Measurements from ENCODE around the gene AHI1. TPM values are rescaled to one million over a fixed set of nuclear protein-coding genes. Genes with fewer than 3 reads are reported as not detected.

Gene AHI1
- polyA plus RNA-seq, 1 of the 3 experiments (the other 2 are of a cell fraction) = 7.3 TPM

DNA sequence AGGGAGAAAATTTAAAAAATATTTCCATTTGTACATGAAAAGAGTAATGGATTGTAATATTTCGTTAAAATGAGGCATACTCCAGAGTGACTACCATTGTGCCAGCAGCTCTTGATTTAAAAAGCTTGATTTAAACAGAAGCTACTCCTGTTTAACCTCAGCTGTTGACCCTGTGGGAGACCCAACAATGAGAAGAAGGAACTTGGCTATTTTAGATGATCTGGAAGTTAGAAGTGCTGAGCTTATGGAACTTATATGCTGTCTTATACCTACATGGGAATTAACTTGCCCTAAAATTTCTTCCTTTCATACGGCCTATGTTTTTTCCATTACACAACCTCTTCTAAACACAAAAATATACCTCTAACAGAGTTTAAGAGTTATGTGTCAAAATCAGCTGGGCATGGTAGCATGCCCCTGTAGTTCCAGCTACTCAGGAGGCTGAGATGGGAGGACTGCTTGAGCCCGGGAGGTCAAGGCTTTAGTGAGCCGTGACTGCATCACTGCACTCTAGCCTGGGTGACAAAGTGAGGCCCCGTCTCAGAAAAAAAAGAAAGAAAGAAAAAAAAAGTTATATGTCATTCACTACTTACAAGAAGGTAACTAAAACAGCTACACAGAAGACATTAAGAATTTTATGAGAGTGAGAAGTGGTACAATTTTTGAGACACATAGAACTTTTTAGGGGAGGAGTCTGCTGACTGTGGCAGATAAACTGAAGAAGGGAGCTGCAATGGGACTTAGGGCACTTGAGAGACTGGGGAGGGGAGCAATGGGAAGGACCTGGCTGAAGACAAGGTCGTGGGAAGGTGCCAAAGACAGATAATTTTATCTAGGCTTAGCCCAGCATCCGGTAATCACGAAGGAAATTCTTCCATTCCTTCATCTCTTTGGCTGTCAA lies 176.6 kb downstream of the AHI1 start:
- Histone ChIP-seq H3K9ac (no peak overlapping the region), H4K20me1 (ENCODE audit: insufficient read depth) (no peaks in the 10 kb centered on the region), H3K9me2 (no peaks in the 10 kb centered on the region), H3K36me3 (replicated peaks in 1 of 2; ENCODE audit: control insufficient read depth in 1 of 2, insufficient read depth in 2 of 2, low read length in 1 of 2) (peaks cover 0 to 5% of the 10 kb centered on the region in 2 experiments), H3K9me3 (no peaks in the 10 kb centered on the region), H3K4me2 (no peak overlapping the region), H3K4me3 (ENCODE audit: low read depth in 2 of 2, low read length in 1 of 2) (no peak overlapping the region), H3K27me3 (ENCODE audit: insufficient read depth) (no peaks in the 10 kb centered on the region), H3F3A (replicated peaks; ENCODE audit: insufficient read depth) (no peaks in the 10 kb centered on the region), H3K79me2 (ENCODE audit: insufficient read depth) (no peaks in the 10 kb centered on the region), H2AFZ (ENCODE audit: low read depth) (no peak overlapping the region), H3K27ac (ENCODE audit: low read depth in 2 of 2, low read length in 1 of 2) (peak overlapping the region in 1 of 2 experiments; percentile 47; a peak in 1 of 4 replicates), H3K4me1 (ENCODE audit: control insufficient read depth in 1 of 2, insufficient read depth in 2 of 2, low read depth in 1 of 2, low read length in 1 of 2) (peaks cover 0 to 2% of the 10 kb centered on the region in 2 experiments; a peak in 2 of 4 replicates)
- TF ChIP-seq SMC3 (IDR thresholded peaks at IDR 0.05; ENCODE audit: low read depth, low read length) (no peak), FOXJ3 (CRISPR knock-in tag; IDR thresholded peaks at IDR 0.05) (no peak), SIN3A (IDR thresholded peaks at IDR 0.05; ENCODE audit: borderline replicate concordance, low read depth, low read length) (no peak), MXI1 (IDR thresholded peaks at IDR 0.05; ENCODE audit: low read depth, low read length) (no peak), GABPA (IDR thresholded peaks at IDR 0.05; ENCODE audit: low read depth) (no peak), RFX5 (IDR thresholded peaks at IDR 0.05; ENCODE audit: low read length) (no peak), TCF12 (IDR thresholded peaks at IDR 0.05) (no peak), NRF1 (IDR thresholded peaks at IDR 0.05; ENCODE audit: low read depth, low read length) (no peak), GATA2 (CRISPR knock-in tag; IDR thresholded peaks at IDR 0.05) (no peak)
- 93% methylated on average over 8 of the region's 8 CpGs for whole genome bisulfite sequencing (ENCODE audit: low lambda C conversion rate)
- no peak for DNase-seq
- POLR2A ChIA-PET = no interaction called here
- CTCF ChIA-PET = no interaction called here

DNA sequence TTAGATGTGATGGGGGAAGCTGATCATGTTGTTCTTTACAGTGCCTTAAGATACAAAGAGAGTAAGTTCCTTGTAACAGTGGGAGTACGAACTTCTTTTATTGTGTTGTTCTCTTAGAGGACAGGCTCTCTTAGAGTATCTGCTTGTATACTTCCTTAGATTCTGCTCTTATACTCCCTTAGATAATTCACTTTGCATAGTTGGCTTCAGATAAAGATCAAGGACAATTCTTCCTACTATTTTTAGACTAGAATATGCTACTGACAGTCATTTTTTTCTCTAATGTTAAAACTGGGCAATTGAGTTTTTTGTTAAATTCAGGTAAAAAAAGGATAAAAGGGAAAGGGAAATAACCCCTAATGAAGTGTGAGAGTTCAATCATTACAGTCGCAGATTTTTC lies 177.7 kb downstream of the AHI1 start:
- TF ChIP-seq, protein P1, sequence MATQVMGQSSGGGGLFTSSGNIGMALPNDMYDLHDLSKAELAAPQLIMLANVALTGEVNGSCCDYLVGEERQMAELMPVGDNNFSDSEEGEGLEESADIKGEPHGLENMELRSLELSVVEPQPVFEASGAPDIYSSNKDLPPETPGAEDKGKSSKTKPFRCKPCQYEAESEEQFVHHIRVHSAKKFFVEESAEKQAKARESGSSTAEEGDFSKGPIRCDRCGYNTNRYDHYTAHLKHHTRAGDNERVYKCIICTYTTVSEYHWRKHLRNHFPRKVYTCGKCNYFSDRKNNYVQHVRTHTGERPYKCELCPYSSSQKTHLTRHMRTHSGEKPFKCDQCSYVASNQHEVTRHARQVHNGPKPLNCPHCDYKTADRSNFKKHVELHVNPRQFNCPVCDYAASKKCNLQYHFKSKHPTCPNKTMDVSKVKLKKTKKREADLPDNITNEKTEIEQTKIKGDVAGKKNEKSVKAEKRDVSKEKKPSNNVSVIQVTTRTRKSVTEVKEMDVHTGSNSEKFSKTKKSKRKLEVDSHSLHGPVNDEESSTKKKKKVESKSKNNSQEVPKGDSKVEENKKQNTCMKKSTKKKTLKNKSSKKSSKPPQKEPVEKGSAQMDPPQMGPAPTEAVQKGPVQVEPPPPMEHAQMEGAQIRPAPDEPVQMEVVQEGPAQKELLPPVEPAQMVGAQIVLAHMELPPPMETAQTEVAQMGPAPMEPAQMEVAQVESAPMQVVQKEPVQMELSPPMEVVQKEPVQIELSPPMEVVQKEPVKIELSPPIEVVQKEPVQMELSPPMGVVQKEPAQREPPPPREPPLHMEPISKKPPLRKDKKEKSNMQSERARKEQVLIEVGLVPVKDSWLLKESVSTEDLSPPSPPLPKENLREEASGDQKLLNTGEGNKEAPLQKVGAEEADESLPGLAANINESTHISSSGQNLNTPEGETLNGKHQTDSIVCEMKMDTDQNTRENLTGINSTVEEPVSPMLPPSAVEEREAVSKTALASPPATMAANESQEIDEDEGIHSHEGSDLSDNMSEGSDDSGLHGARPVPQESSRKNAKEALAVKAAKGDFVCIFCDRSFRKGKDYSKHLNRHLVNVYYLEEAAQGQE (IDR thresholded peaks at IDR 0.05; ENCODE audit: low read depth, low read length) = no peak
- peak; percentile 52 for TF ChIP-seq MEF2A (IDR thresholded peaks at IDR 0.05; ENCODE audit: borderline replicate concordance, low read depth)
- Histone ChIP-seq H3K27ac (ENCODE audit: low read depth in 2 of 2, low read length in 1 of 2) (peak overlapping the region in 1 of 2 experiments; percentile 47; a peak in 3 of 4 replicates), H4K20me1 (ENCODE audit: insufficient read depth) (no peaks in the 10 kb centered on the region), H3K9ac (no peak overlapping the region), H3K9me2 (no peaks in the 10 kb centered on the region), H3K27me3 (ENCODE audit: insufficient read depth) (no peaks in the 10 kb centered on the region), H3K4me2 (peak overlapping the region; percentile 0; the same call in 1 of the 2 replicates), H3K9me3 (no peaks in the 10 kb centered on the region), H3K79me2 (ENCODE audit: insufficient read depth) (no peaks in the 10 kb centered on the region), H3K4me1 (ENCODE audit: control insufficient read depth in 1 of 2, insufficient read depth in 2 of 2, low read depth in 1 of 2, low read length in 1 of 2) (peaks cover 0 to 2% of the 10 kb centered on the region in 2 experiments; a peak in 2 of 4 replicates), H3F3A (replicated peaks; ENCODE audit: insufficient read depth) (no peaks in the 10 kb centered on the region), H2AFZ (ENCODE audit: low read depth) (no peak overlapping the region), H3K36me3 (replicated peaks in 1 of 2; ENCODE audit: control insufficient read depth in 1 of 2, insufficient read depth in 2 of 2, low read length in 1 of 2) (peaks cover 0 to 5% of the 10 kb centered on the region in 2 experiments), H3K4me3 (ENCODE audit: low read depth in 2 of 2, low read length in 1 of 2) (no peak overlapping the region)
- ChIA-PET CTCF (no interaction called here), POLR2A (no interaction called here)
- DNase-seq = no peak
- 80% methylated on average over 2 of the region's 2 CpGs for WGBS (ENCODE audit: low lambda C conversion rate)
